Measurements from ENCODE around the gene FRMPD1.
"Not testable (repeated sequence)": the region's sequence is repeated elsewhere in the genome, so short reads cannot be mapped to it uniquely, and the experiment has no call there.

The FRMPD1 gene

GRCh38 chr9:37745970-37746369, 95.2 kb downstream of the FRMPD1 start:
- no peak for DNase-seq

DNA sequence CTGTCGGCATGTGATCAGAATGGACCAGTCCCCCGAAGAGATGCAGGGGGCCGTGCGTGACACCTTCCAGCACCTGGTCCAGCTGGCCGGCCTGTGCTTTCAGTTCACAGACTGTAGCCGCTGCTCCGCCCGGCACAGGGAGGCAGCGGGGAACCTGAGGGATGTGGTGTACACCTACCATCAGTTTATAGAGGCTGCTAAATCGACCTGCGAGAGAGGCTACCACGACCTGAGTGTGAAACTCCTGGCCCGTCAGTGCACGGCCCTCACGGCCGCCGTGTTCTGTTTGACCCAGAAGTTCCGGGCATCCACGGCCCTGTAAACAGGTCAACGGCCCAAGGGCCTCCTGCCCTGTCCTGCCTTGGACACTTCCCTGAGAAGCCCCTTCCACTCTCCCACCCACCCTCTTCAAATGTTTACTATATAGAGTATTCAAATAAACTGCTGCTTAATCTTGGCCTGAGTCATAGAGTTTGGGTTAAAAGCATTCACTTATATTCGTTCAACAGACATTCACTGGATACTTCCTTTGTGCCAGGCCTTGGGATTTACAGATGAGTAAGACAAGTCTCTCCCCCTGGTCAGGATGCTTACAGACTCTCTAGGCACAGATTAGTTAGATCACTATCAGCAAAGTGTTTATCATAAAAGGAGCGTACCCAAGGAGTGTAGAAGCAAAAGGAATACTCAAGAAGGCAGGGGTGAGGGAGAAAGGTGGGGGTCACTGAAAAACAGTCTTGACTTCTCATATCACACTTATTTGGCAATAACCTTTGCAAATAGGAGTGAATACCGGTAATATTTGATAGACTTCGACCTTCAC, 95.9 kb downstream of the FRMPD1 start:
- DNase-seq, result no peak

DNA sequence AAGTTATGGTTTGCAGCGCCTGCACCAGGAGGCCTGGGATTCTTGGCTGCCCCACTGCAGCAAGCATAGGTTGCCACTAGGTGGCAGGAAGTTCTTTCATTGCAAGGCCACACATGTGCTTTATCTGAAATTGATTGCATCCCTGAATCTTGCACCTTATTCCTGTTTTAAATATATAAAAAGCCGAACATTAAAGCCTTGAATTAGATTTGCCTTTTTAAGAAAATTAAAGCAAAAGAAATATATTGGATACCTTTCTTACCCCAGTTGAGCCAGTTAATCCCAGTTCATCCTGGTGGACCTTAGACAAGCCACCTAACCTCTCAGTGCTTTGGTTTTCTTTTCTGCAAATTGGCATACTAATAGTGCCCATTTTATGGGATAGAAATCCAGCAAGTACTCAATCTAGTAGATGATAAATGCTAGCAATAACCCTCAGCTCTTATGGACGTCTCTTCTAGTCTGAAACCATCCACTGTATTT, 96.6 kb downstream of the FRMPD1 start:
- peak; percentile 41 for DNase-seq

DNA sequence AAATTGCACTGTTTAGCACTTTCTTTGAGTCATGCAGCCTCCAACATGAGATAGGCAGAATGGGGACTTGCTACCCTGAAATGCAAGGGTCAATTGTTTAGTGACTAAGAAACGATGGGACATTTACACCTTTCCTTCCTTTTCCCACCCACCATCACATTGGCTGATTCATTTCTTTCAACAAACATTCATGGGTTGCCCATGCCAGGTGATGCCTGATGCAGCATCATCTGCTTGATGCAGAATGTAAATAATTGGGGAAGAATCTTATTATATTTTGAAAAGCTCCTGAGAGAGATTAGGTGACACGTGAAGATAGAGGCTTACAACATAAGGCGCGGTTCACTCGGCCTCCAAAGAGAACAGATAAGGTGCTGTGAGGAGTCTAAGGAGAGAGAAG, 98.4 kb downstream of the FRMPD1 start:
- DNase-seq, result no peak

DNA sequence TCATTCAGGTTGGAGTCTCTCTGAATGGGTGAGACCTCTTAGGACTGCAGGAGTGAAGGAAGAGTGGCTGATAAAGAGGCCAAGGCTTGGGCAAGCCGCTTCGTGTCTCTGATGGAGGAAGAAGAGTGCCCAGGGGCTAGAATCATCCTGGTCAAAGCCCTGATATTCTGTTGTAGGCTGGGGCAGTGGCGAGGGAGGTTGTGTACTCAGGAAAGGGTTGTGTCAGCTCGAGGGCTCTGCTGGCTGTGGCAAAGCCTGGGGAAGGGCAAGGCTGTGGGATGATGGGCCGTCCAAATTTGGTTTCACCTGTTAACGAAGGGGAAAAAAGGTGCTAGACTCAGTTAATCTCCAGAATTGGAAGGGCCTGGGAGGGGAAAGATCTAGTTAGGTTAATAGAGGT, 100.4 kb downstream of the FRMPD1 start:
- no peak for DNase-seq

DNA sequence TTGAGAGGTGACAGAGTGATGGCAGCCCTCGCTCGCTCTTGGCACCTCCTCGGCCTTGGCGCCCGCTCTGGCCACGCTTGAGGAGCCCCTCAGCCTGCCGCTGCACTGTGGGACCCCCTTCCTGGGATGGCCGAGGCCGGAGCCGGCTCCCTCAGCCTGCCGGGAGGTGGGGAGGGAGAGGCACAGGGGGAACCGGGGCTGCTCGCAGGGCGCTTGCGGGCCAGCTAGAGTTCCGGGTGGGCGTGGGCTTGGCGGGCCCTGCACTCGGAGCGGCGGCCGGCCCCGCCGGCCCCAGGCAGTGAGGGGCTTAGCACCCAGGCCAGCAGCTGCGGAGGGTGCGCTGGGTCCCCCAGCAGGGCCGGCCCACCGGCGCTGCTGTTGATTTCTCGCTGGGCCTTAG, 101.0 kb downstream of the FRMPD1 start:
- DNase-seq, result not testable (repeated sequence)

DNA sequence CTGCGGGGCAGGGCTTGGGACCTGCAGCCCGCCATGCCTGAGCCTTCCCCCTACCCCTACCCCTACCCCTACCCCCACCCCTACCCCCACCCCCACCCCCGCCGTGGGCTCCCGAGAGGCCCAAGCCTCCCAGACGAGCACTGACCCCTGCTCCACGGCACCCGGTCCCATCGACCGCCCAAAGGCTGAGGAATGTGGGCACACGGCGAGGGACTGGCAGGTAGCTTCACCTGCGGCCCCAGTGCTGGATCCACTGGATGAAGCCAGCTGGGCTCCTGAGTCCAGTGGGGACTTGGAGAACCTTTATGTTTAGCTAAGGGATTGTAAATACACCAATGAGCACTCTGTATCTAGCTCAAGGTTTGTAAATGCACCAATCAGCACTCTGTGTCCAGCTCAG, 101.4 kb downstream of the FRMPD1 start:
- DNase-seq, result not testable (repeated sequence)

GRCh38 chr9:37752642-37753488, 102.1 kb downstream of the FRMPD1 start:
- no peak for DNase-seq

GRCh38 chr9:37753489-37754190, 102.9 kb downstream of the FRMPD1 start, which contains the start of gene TRMT10B:
TSS of gene TRMT10B (plus strand) at chr9:37753805. CDS start at chr9:37761932, 8,127 bp downstream.
- peak; percentile 64 for DNase-seq

DNA sequence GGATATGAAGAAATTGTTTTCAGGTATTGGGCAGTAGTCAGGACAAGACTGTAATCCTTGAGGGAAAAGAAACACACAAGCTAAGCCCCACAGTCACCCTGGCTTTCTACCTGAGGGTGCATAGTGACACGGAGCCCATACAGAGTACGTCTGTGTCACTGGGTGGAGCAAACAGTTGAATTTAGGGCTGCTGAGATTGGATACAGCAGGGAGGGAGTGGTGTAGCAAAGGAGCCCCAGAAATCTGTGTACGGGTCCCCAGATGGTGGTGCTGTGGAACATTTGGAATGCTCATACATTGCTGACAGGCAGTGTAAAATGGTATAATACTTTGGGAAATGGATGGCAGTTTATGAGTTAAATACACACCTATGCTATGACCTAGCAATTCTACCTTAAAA, 108.0 kb downstream of the FRMPD1 start:
- DNase-seq, result no peak

DNA sequence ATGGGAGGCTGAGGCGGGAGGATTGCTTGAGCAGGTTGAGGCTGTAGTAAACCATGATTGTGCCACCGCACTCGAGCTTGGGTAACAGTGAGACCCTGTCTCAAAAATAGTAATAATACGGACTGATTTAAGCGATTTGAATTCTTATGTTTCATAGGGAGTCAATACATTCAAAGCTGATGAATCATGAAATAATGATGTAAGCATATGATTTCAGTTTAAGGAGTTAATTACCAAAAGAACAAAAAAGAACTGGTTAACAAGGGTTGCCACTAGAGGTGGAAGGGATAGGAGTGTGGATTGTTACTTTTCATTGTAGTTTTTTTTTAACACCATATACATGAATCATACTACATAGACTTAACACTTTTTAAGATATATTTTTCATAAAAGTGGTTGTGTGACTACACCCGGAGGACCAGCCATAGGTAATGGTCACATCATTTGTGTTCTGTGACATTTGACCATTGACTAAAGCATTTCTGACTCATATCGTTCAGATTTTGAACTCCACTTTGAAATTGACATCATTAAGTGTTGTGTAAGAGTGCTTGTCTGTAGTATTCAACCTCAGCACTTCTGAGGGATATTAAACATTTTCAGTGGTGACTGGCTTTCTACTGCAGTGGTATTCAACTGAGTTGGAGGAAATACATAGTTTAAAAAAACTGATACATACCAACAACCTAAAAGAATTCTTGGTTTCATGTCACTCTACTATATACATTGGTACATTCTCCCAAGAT, 109.8 kb downstream of the FRMPD1 start:
- no peak for DNase-seq

GRCh38 chr9:37761511-37761910, 110.8 kb downstream of the FRMPD1 start:
- DNase-seq, result no peak

- DNase-seq, result not testable (repeated sequence)
These were observed 114.5 kb downstream of the FRMPD1 start for GRCh38 chr9:37765263-37765662.

DNA sequence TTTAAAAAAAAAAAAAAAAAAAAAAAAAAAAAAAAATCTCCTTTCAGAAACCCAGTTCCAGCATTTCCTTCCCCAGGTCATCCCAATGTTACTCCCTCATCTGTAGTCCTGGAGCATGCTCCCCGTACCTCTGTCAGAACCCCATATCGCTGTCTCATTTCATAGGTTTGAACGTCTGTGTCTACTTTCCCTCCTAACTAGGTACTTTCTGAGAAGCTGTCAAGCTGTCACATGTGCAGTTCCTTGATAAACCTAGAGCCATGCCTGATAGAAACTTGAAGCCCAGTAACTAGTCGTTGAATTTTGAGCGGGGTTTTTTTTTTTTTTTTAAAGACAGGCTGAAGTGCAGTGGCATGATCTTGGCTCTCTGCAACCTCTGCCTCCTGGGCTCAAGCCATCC, 118.6 kb downstream of the FRMPD1 start:
- DNase-seq, result no peak

GRCh38 chr9:37769995-37770394, 119.2 kb downstream of the FRMPD1 start:
- no peak for DNase-seq

GRCh38 chr9:37775216-37775919, 124.6 kb downstream of the FRMPD1 start:
- DNase-seq, result no peak

DNA sequence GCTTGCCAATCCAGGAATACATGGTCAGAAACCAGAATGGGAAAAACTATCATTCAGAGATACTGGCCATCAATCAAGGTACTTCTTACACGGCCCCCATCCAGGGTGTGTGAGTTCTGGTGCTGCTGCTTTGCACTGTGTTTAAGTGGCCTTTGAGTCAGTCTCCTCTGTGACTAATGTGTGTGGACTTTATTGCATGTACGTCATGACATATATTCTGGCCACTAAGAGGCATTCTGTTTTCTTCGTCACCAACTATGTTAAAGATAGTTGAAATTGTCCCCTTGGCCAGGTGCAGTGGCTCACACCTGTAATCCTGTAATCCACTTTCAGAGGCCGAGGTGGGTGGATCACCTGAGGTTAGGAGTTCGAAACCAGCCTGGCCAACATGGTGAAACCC, 125.6 kb downstream of the FRMPD1 start:
- no peak for DNase-seq

- DNase-seq, result no peak
These were observed 127.8 kb downstream of the FRMPD1 start for GRCh38 chr9:37778534-37778933.

GRCh38 chr9:37784291-37784615, 133.5 kb downstream of the FRMPD1 start:
- DNase-seq, result no peak

DNA sequence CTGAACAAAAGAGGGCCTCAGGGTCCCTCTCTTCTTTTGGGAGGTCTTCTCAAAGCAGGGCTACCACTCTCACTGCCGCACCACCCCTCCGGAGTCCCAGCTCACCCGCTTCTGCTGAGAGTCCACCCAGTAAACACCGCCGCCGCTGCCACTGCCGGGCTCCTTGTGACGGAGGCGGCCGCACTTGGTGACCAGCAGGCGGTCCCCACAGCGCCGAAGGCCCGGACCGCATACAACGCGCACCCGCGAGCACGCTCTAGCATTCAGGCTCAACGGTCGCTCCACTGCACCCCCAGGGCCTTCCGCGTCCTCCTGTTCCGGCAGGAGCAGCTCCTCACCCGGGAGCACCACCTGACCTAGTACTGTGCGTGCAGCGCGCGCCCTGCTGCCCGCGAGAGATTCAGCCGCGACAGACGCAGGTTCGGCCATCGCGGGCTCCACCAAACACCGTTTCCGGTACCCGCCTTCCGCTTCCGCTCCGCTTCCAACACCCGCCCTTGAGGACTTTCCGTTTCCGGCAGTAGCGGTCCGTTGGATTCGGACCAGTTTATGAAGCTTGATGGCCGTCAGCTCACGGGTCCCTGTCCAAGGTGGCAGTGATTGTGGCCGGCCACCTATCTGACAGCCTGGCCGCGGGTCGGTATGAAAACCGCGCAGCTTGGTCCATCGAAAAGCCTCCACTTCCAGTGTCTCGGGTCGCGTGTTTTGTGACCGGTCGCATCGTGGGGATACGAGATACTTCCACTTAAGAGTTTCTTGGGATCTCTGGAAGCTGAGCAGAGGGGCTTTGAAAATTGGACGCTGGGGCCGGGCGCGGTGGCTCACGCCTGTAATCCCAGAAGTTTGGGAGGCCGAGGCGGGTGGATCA, 134.1 kb downstream of the FRMPD1 start, which contains the start of gene EXOSC3:
TSS of gene EXOSC3 (minus strand) at position 449 of the 868 bp plus-strand sequence. CDS start at position 429, 20 bp downstream.
- peak; percentile 83 for DNase-seq

GRCh38 chr9:37787059-37787458, 136.3 kb downstream of the FRMPD1 start:
- DNase-seq, result no peak

All from activated gamma-delta T cell treated with Interleukin-2 at 50 U/mL for 16 hours (primary cell).